Hepatic stellate cell (primary cell): ENCODE results near the gene FRK.
A peak's percentile ranks its signal among the peaks of the same experiment; 100 is the strongest.
"Not testable (repeated sequence)": the region's sequence is repeated elsewhere in the genome, so short reads cannot be mapped to it uniquely, and the experiment has no call there.

ENCODE experiments used
- DNase-seq: peaks from one replicate; pipeline ENCODE4 v3.0.0; 2011; ENCODE audit warnings: low spot score

Gene FRK

DNA sequence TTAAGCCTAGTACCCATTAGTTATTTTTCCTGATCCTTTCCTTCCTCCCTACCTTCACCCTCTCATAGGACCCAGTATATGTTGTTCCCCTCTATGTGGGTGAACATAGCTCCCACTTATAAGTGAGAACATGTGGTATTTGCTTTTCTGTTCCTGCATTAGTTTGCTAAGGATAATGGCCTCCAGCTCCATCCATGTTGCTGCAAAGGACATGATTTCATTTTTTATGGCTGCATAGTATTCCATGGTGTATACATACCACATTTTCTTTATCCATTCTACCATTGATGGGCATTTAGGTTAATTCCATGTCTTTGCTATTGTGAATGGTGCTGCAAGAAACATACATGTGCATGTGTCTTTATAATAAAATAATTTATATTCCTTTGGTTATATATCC, 115.9 kb downstream of the FRK start:
- not testable (repeated sequence) for DNase-seq

DNA sequence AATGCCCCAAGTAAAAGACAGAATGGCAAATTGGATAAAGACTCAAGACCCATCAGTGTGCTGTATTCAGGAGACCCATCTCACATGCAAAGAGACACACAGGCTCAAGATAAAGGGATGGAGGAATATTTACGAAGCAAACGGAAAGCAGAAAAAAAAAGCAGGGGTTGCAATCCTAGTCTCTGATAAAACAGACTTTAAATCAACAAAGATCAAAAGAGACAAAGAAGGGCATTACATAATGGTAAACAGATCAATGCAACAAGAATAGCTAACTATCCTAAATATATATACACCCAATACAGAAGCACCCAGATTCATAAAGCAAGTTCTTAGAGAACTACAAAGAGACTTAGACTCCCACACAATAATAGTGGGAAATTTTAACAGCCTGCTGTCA, 123.2 kb downstream of the FRK start:
- DNase-seq: not testable (repeated sequence)

DNA sequence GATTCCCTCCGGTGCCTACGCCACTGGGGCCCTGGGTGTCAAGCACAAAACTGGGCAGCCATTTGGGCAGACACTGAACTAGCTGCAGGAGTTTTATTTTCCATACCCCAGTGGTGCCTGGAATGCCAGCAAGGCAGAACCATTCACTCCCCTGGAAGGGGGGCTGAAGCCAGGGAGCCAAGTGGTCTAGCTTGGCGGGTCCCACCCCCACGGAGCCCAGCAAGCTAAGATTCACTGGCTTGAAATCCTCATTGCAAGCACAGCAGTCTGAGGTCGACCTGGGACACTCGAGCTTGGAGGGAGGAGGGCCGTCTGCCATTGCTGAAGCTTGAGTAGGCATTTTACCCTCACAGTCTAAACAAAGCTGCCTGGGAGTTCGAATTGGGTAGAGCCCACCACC, 125.3 kb downstream of the FRK start:
- DNase-seq: no peak

DNA sequence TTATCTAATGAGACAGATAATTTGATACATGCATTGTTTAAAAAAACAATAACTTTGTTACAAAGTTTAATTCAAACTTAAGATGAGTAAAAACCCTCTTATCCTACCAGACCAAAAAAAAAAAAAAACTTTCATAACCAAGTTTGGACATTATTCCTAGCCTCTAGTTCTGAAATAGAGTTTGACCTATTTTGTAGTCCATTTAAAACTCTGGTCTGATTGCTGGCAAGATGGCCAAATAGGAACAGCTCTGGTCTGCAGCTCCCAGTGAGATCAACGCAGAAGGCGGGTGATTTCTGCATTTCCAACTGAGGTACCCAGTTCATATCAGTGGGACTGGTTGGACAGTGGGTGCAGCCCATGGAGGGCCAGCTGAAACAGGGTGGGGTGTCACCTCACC, 125.9 kb downstream of the FRK start:
- no peak for DNase-seq

DNA sequence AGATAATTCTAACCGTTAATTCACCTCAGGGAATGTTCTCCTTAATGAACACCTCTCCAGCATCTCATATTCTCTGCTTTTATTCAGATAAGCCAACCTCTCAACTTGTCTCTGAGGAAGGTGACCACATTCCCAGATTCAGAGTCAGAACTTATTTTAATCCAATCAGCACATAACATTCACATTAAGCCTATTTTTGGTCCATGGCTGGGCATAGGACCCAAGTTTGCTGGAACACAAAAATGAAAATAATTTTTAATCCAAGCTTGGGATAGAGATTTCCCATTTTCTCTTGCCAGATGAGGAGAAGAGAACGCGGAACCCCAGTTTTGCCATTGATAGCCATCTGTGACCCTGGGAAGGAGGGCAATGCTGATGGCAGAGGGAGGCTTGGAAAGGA, 126.5 kb downstream of the FRK start:
- no peak for DNase-seq

DNA sequence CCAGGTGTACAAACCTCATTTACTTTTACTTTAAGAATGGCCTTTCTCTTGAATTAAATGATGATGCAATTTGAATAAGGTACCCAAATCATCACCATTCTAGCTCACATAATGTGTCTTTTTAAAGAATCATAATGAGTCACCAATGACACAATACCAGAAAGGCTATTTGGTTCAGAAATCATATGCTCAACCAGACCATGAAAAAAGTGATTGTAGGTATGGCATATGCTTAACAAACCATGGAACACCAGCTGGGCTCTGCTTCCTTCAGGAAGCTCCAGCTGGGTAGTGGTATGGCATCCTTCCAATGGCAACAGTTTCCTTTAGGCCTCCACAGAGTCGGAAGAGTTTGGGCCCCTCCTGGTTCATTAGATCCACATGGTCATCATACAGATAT, 128.2 kb downstream of the FRK start:
- DNase-seq: no peak

DNA sequence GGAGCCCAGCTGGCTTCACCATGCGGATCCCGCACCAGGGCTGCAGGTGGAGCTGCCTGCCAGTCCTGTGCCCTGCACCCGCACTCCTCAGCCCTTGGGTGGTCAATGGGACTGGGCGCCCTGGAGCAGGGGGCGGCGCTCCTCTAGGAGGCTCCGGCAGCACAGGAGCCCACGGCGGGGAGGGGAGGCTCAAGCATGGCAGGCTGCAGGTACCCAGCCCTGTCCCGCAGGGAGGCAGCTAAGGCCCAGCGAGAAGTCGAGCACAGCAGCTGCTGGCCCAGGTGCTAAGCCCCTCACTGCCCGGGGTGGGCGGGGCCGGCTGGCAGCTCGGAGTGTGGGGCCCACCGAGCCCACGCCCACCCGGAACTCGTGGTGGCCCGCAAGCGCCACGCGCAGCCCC, 132.7 kb downstream of the FRK start:
- DNase-seq: not testable (repeated sequence)

DNA sequence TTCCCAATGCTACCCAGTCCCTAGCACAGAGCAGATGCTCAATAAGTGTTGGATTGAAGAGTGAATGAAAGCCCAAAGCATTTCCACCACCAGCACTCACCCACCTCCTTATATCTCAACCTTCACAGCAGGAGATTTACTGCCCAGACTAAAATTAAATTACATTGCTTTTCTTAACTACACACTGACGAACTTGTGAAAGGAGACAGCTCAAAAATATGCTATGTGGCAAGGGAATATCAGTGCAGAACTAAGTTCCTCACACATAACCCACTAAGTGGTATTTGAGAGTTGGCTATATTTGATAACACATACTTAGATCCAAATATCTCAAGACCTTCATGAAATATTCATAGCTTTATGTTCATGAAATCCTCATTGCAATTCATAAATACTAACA, 137.7 kb downstream of the FRK start:
- DNase-seq: no peak

DNA sequence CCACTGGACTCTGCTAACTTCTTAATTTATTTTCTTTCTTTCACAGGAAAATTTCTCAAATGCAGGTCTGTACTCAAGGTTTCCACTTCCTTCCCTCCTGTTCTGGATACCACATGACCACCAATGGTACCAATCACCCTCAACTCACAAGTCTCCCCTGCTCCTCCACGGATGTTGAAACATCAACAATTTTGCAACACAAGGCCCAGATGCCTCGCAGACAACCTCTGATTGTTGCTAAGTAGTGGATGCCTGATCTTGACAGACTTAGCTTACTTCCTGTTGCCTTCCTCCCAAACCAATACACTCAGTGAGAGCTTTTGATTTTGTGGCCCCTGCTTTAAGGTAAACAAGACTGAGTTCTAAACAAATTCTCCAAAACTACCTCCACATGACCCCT, 146.6 kb downstream of the FRK start:
- DNase-seq: no peak

DNA sequence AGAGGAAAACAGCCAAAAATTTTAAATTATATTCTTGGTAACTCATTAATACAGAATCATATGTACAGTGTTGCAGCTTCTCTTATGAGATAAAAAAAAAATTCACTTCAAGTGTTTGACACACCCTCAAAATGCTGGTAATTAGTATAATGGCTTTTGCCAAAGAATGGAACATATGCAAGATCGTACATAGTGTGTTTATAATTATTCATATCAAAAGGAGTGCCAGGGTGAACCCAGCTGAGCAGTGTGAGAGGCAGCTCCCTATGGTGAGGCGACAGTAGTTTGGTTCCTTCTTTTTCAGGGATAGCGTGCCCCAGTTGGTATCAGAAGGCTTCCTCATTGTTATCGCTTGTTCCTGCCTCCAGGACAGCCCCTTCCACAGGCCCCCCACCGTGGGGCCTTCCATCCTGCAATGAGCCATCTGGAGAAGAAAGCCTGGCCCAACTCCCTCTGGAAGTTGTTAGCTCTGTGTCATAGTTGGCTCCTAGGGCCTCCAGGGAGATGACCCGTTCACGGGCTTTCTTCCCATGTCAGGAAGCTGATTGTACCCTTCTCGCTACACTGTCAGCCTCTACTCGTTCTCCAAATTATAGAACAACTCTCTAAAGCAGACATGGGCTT, 150.7 kb downstream of the FRK start:
- no peak for DNase-seq

DNA sequence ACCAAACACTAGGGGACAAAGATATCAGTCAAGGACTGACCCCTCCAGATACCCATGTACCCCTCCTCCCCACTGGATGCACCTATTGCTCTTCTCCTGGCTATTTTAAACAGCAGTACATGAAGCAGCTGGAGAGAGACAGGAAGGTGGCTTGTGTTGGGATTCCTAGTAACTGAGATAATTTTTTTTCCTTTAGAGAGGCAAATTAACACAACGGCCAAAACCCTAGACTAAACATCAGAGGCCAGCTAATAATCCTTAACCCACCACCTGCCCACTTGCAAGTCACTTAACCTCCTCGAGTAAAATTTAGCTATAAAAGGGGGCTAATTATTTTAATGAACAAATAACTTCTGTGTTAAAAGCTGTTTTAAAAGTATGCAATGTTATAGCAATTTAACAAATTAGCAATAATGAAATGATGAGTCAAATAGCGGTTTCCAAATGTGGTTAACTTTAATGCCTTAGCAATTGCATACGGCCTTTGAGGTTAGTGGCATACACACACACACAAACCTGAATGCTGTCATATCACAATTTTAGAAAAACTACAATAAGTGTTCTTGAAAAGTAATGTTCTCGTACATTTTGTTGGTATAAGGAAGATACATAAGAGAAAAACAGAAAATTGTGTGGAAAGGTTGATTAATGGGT, 151.7 kb downstream of the FRK start:
- DNase-seq: no peak

DNA sequence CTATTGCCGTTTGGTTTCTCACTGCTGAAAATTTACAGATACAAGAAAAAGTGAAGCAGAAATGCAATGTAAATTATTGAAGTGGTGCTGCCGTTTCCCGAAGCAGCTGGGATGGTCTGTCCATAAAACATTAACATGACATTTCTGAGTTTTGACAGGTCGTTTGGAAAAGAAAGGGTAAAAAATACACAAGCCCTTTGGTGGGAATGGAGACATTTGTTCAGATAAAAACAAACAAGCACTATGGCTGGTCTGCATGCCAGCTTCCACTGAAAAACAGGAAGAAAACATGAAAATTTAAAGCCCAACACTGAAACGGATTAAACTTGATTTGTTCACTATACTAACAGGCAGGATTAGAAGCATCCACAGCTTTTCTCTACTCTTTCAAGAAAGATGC, 155.2 kb downstream of the FRK start:
- no peak for DNase-seq

DNA sequence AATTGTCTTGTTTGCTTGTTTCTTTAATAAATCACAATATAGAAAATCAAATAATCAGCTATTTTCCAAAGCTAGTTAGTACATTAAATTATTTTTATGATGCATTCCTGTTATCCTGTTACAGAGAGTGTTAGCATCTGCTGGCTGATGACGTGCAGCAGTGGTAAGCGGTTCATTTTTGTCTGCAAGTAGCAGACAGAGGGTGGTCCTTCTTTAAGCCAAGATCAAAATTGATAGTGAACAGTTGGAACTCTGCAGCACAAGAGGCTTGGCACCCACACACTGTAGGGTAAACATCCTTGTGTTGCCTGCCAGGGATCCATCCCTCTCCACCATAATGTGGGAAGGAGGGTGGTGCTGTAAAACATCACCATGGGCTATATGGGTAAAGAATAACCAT, 158.3 kb downstream of the FRK start:
- no peak for DNase-seq

DNA sequence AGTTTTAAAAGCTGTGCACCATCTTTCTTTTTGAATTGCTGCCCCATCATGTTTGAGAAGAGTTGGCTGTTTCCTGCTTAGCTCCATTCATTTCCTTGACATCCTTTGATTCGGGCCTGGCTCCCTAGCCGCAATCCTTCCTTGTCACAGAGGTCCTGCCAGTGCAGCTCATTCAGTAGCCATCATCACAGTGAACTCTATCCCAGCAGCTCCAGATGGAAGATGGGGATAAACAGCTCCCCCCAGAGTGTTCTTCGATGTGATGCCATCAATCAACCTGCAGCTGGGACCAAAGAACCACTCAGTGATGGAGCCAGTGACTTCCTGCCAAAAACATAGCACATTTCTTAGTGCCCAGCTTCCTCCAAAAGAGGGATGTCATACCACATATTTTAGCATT, 158.8 kb downstream of the FRK start:
- DNase-seq: no peak

DNA sequence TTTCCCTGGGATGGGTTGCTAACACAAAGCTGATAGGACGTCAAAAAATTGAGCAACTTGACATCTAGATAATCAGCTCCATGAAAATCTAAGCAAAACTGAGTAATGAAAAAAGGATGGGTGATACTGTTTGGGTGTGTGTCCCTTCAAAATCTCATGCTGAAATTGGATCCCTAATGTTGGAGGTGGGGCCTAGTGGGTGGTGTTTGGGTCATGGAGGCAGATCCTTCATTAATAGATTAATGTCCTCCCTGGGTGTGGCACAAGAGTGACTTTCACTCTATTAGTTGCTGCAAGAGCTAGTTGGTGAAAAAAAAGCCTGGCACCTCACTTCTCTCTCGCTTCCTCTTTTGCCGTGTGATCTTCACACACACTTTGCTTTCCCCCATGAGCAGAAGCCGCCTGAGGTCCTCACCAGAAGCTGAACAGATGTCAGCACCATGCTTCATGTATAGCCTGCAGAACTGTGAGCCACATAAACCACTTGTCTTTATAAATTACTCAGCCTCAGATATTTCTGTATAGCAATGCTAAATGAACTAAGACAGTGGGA, 160.9 kb downstream of the FRK start:
- DNase-seq: no peak

DNA sequence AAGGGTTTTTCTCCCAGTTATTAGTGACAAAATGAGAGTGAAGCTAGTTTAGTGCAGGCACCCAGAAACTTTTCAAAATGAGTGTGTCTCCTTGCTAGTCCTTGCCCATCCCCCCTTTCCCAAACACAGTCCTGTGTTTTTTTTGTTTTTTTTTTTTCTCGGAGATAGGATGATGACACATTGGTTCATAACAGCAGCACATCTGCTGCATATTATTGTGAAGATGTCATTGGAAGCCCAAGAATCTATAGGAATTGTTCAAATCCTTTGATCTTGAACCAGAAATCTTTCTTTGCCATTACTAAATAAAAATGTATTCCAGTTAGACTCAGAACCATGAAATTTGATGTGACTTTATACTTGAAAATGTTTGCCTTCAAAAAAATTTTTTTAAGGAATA, 162.4 kb downstream of the FRK start:
- no peak for DNase-seq

DNA sequence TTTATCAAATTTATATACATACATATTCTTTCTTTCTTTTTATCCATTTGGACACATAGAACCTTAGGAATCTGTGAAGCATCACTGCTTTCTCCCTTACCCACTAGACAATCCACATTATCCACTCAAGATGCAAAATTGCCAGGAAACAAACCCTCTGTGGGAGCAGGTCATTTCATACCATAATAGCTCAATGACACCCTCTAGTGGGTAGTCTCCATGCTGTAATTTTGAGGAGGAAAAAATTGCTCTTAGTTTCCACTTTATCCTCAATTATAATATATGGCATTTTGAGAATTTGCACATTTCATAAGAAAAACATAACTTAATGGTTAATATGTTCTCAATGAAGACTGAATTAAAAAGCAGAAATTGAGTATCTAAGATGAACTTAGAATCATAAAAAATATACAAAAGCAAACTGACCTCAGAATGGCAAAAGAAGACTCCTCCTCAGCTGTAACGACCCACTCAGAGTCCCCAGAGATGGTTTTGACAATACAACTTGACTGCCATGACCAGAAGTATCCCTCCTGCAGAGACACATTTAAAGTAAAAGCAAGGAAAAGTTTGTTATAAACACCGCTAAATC, 164.1 kb downstream of the FRK start:
- DNase-seq: peak; percentile 11

DNA sequence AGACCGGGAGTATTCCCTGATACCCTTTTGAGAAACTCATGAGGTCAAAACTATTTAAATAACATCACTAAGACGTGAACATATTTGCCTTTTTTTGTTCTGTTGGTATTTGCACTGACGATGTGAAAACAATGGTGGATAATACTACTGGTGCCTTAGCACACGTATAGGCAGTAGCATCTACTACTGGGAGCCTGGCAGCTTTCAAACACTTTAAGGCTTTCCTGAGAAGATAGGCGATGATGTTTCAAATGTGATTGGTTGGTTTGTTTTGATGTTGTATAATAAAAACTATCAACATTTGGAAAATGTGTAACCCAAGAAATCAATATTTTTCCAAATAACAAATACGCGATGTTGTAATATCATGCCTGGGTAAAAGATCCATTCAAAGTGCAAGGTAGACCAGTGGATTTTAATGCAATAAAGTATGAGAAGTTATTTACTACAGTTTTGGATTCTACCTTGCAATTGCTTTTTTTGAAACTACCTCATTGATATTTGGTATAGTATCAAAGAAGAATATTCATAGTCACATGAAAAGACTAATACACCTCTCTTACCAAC, 166.2 kb downstream of the FRK start:
- DNase-seq: no peak

DNA sequence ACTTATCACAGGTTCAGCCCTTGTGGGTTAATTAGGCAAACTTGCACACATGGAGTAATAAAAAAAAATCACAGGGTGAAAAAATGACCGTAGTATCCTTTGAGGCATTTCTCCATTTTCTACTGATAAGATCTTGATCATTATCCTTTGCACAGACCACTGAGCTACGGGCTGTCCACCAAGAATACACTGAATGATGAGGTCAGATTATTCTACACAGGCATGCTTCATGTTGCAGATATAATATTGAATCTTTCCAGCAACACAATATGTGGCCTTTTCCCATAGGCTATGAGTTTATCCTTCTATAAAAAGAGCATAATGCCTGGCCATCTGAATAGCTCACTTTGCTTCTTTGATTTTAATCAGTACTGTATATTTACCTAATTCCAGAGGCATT, 168.9 kb downstream of the FRK start:
- no peak for DNase-seq

DNA sequence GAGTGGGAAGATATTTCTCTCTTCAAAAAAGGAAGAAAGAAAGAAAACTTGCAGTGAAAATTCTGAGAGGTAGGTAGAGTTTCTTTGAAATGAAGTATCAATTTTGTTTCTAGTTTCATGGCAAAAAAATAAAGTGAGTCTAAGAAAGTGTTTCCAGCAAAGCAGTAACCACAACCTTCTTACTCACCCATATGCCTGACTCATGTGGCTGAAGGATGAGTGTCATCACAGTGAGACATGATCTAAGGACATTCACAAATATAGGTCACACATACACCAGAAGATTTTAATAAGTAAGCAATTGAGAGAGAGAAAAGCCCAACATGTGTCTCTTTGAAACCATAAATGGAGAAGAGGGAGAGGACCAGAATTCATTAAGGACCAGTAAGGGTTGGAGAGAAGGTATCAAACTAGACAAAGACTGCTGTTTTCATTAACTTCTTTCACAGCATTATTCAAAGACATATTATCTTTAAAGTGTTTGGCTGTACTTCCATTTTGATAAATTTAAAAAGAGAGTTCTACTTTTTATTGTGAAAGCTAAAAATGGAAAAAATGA, 169.5 kb downstream of the FRK start:
- DNase-seq: peak; percentile 3

DNA sequence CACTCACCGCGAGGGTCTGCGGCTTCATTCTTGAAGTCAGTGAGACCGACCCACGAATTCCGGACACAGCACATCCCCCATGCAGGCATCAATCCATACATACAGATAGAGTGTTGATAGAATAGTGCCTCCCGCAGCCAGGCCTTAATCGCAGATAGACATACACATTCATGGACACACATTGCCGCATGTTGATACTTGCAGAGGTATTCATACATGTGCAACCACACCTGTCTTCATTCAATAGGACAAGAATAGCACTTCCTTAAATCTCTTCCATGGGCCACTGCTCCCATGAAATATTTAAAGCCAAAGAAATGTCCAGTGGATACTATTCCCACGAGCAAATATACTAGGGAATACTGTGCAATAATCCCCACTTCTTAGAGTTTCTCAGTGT, 170.5 kb downstream of the FRK start:
- no peak for DNase-seq

DNA sequence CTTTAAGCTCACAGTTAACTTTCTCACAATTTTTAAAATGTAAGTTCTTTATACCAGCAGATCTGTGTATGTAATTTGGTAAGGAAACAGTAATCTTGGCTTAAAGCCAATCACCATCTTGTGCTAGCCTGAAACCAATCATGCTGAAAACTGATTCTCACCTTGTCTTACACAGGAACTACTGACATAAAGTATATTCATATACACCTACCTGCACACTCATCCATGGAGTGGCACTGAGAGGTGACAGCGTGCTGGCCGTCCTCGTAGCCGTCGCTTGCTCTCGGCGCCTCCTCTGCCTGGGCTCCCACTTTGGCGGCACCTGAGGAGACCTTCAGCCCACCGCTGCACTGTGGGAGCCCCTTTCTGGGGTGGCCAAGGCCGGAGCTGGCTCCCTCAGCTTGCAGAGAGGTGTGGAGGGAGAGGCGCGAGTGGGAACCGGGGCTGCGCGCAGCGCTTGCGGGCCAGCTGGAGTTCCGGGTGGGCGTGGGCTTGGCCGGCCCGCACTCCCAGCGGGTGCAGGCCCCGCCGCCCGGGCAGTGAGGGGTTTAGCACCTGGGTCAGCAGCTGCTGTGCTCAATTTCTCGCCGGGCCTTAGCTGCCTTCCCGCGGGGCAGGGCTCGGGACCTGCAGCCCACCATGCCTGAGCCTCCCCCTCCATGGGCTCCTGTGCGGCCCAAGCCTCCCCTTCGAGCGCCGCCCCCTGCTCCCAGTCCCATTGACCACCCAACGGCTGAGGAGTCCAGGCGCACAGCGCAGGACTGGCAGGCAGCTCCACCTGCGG, 171.8 kb downstream of the FRK start:
- DNase-seq: not testable (repeated sequence)
